Activated T-cell treated with anti-CD3 and anti-CD28 coated beads for 24 hours (primary cell): ENCODE data around the gene ERFL.
"Not testable (repeated sequence)": the region's sequence is repeated elsewhere in the genome, so short reads cannot be mapped to it uniquely, and the experiment has no call there.

Experiments
- DNase-seq: peaks from one replicate; pipeline ENCODE4 v3.0.0-alpha.2; 2020; ENCODE audit warnings: low read depth

The ERFL gene

DNA sequence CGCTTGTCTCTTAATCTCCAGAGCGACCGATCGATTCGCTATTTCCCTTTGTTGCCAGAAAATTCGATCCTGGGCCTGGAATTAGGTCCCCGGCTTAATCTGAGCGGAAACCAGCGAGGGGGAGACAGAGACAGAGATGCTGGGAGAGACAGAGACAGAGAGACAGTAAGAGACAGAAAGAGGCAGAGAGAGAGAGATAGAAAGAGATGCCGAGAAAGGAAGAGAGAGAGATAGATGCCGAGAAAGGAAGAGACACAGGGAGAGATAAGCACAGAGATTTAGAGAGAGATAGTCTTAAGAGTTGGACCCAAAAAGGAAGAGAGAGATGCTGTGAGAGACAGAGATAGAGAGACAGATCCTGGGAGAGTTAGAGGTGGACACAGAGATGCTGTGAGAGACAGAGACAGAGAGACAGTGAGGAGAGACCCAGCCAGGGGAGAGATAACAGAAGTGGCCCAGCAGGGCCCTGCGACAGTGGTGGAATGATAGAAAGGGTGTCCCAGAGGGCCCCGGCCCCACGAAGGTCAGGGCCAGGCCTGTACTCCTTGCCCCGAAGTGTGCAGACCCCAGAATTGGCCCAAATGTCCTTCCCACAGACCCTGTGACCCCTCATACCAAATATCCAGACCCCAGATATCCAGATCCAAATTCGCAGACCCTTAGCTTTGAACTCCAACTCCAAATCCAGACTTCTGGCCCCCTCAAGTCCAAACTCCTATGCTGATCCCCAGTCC is 1.3 kb downstream of the ERFL start:
- DNase-seq: no peak

DNA sequence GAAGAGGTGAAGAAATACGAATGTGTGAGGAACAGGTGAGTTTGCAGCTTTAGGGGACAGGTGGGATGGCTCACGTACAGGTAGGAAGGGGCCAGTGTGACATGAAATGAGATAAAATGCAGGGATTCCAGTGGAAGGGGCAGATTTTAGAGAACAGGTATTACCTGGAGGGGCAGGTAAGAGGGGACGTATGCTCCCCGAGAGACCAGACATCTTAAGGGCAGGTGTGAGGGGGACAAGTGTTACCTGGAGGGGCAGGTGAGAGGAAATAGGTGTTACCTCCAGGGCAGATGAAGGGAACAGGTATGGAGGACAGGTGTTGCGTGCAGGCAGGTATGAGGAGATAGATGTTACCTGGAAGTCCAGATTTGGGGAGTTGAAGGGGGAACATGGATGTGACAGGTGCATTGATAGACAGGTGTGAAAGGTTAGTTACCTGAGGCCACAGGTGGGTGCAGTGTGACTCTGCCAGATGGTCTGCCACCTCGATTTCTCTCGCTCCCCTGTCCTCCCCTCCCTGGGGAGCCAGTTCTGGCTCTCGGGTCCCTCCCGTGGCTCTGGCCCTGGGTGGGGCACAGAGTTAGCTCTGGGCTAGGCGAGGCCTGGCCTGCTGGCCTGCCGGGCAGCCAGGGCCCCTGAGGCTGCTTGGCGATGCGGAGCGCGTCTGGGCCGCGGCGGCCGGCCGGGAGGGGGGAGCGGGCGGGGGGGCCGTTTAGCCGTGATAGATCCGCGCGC is 2.1 kb downstream of the ERFL start:
- no peak for DNase-seq

DNA sequence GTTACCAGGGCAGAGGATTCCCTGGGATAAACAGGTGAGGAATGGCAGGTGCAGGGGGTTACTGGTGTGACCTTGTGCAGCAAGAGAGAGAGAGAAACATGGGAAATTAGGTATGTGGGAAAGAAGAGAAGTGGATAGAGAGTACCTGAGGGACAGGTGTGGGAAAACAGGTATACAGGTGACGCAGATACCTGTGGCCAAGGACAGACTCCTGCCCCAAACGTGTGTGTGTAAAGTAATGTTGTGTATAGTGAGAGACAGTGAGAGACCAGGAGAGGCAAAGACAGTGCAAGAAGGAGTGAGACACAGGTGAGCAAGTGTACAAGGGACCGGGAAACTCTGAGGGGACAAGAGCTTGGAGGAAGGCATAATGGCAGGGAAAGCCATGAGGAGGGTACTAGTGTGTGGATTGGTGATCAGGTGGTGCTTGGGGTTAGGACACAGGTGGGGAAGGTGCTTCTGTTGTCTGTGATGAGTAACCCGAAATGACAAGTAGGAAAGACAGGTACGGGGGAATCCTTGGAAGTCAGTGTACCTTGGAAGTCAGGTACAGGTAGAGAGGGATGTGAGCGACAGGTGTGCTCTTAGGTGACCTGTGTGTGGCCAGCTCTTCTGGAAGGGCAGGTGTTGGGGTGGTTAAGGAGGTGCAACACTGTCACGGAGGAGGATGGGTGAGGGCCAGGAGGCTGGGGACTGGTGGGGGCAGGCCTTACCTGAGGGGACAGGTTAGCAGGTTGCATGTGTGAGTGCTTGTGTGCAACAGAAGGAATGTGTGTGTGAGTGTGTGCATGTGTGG is 2.8 kb downstream of the ERFL start:
- DNase-seq: no peak

DNA sequence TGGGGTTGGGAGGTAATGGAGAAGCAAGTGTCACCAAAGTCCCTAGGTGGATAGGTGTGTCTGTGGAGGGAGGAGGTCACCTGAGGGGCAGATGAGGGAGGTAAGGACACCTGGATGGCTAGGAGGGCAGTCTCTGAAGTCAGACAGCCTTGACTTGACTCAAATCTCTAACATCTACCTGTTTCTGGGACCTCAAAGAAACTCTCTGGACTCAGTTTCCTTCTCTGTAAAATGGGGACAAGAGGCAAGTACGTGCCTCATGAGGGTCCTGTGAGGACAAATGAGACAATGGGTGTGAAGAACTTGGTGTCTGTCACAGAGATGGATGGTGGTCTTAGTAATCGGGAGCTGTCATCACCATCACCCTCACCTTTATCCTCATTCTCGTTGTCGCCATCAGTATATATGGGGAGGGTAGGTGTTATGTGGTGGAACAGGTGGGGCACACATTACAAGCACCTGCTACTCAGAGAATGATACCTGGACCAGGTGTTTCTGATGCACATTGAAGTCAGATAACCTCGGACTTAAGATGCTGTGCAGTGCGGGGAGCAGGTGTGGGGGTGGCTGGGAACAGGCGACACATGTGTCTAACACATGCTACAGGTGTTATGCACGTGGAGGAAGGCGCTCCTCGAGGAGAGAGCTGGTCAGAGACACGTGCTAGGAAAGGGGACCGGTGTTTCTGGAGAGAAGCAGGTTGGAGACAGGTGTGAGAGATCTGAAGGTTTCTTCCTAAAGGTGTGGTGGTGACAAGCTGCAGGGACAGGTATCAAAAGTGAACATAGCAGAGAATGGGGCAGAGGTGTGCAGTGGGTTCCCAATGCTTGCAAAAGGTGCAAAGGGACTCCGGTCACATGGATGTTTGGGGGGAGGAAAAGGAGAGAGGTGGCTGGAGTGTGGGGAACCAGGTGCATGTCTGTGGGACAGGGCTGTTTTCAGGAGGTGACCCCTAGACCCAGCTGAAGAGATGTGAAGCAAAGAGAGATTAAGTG is 3.8 kb downstream of the ERFL start:
- no peak for DNase-seq

DNA sequence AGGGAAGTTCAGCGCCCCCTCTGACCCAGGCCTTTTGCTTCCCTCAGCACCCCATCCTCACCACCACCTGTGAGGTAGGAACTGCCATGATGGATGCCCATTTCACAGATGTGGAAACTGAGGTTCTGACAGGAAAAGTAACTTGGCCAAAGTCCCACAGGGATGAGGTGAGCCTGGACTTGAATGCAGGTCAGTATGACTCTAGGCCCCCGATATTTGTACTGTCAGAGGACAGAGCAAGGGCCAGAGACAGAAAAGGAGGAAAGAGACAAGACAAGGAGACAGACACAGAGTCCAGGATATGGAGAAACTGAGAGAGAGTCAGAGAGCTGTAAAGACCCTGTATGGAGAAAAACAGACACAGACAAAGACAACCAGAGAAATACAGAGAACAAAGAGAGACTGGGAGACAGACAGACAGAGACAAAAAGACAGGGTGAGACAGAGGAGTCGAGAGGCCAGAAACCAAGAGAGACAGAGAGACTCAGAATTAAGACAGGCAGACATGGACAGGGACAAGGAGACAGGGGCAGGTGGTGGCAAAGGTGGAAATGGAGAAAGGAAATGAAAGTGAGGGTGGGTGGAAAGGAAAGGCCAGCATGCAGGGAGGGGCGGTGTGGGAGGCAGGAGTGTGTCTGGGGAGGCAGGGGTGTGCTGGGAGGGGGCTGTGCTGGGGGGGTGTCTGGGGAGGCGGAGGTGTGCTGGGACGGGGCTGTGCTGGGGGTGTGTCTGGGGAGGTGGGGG is 5.0 kb downstream of the ERFL start:
- no peak for DNase-seq

DNA sequence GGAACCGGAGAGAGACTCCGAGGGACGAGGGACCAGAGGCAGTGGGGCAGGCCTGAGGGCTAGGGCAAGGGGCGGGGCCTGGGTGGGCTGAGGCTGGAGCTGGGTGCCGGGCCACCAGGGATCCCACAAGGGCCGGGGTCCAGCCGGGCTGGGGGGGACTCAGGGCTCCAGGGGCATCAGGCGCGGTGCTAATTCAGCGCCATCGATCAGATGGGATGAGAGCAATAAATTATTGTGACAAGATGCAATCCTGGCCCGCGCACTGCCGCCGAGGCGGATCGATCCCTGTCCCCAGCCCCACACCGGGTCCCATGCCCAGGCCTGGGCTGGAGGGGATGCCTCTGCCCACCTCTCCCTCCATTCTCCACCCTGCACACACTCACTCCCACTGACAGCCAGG is 5.7 kb downstream of the ERFL start:
- DNase-seq: no peak

DNA sequence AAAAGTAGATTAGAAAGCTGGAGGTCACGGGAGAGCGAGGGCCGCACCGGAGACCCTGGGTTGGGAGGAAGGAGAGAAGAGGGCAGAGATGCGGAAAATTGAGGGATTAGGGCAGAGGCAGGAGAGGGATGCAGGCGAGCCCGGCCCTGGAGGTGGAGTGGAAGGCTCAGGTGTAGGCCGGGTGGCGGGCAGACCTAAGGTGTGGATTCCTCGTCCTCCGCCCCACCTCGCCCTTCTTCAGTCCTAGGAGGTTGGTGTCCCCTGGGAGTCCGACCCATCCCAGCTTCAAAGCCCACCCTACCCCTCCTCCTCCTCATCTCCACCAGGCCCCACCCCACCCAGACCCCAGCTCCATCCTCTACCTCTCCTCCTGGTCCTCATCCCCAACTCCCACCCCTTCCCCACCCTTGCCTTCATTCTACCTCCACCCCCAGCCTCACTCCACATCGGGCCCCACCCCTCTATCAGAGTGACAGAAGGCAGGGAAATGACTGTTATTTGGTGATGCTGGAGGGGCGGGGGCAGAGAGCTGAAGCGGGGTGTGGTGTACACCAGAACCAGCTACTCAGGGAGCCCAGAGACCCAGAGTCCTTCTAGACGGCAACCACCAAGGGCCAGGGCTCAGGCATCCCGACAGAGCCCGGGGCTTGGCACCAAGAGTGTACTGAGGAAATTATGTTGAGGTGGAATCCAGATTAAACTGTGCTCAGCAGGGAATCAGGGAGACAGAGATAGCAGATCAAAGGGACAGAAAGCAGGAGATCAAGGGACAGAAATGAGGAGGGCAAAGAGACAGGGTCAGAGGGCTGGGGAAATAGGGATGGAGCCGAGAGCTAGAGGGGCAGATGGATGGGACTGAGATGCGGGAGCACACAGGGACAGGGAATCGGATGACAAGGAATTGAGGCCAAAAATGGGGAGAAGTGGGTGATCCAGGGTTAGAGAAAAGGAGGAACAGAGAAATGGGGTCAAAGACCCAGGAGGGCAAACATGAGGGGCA is 6.4 kb downstream of the ERFL start:
- no peak for DNase-seq

DNA sequence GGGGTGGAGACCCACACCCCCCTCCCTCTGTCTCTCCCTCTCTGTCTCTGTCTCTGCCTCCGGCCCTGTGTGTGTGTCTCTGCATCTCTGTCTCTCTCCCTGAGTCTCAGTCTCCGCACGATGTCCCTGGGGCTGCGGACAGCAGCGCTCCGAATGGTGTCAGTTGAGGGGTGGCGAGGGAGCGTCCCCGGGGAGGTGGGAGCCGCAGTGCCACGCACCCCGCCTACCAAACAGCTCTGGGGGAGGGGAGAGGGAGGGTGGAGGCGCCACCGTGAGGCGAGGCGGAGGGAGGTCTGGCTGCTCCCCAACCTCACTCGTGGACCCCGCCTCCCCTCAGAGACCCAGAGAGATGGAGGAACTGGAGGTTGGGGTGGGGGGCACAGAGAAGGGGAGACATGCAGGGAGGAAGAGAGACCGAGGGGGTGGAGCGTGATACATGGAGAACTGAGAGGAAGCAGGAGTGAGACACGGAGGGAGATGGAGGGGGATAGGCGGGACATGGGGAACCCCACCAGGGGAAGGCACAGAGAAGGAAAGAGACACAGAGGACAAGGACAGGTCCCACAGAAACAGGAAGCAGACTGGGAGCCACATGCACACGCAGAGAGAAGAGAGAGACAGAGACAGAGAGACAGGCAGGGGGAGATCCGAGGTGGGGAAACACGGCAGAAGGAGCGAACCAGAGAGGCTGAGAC is 7.2 kb downstream of the ERFL start:
- no peak for DNase-seq

DNA sequence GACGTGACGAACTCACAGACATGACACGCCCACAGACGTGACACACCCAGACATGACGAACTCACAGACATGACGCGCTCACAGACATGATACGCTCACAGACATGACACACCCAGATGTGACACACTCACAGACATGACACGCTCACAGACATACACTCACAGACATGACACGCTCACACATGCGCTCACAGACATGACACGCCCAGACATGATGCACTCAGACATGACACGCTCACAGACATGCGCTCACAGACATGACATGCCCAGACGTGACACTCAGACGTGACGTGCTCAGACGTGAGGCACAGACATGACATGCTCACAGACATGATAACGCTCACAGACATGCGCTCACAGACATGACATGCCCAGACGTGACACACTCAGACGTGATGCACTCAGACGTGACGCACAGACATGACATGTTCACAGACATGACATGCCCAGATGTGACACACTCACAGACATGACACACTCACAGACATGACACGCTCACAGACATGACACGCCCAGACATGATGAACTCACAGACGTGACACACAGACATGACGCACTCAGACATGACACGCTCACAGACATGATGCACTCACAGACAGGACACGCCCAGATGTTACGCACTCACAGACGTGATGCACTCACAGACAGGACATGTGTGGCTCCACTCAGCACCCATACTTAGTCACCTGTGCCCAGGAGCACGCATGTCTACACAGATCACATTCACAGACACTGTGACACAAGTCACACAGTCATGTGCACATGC is 8.1 kb downstream of the ERFL start:
- DNase-seq: no peak

DNA sequence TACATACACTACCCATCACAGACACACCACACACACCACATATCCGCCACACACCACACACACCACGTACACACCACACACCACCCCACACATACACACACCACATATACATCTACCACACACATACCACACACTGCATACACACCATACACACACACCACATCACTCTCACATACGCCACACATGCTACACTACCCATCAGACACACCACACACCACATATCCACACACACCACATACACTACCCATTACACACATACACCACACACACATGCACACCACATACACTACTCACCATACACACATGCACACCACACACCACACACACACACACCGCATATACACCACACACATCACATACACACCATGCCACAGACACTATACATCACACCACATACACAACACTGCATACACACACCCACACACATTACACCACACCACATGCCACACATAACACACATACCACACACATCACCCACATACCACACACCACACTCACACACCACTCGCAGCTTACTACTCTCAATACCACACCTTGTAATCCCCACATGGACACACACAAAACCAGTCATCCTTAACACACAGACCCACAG is 9.5 kb downstream of the ERFL start:
- no peak for DNase-seq

DNA sequence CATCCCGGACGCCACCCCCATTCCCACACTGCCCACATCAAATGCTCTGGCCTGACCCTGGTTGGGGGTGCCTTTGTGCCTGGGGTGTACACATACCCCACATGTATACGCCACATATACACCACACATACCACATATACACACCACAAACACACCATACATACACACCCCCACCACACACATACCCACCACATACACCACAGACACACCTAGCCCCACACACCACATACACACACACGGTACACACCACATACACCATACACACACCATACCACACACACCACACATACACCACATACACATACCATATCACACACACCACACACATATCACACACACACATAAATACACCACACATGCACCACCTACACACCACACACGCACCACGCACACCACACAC is 10.2 kb downstream of the ERFL start:
- DNase-seq: no peak

DNA sequence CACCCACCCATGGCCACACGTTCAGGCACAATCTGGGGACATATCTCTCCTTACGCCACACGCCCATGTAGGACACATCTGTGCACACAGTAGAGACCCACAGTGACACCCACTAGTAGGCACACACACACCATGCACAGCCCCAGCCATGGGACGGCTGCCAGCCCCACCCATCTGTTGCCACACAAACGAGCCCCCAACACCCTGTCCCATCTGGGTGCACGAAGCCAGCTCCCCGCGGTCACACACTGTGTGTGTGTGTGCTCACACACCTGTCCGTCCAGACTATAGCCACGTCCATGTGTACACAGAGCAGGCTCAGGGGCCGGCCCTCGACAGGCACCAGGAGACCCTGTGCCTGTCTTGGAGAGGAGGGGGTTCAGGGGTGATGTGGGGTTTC is 10.6 kb downstream of the ERFL start:
- no peak for DNase-seq

DNA sequence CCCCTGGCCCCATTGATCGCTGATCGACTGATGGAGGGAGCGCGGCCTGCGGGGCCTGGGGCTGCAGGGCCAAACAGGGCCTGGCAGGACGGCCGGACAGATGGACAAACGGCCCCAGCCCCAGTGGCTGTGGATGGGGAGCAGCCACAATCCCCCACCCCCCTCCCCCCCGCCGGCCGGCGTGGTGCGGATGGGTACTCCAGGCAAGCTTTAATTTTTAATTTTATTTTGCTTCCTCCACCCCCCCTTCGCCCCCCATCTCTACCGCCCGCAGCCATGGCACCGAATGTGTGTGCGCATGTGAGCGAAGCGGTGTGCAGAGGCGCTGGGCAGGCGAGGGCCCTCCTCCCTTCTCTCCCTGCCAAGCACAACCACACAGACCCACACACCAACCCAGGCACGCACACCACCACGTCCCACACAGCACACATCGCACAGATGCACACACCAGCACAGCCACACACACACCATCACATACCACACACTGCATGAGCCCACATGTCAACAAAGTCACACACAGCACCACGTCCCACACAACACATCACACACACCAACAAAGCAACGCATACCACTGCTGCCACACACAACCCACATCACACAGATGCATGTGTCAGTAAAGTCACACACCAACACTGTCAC is 12.4 kb downstream of the ERFL start:
- DNase-seq: no peak

DNA sequence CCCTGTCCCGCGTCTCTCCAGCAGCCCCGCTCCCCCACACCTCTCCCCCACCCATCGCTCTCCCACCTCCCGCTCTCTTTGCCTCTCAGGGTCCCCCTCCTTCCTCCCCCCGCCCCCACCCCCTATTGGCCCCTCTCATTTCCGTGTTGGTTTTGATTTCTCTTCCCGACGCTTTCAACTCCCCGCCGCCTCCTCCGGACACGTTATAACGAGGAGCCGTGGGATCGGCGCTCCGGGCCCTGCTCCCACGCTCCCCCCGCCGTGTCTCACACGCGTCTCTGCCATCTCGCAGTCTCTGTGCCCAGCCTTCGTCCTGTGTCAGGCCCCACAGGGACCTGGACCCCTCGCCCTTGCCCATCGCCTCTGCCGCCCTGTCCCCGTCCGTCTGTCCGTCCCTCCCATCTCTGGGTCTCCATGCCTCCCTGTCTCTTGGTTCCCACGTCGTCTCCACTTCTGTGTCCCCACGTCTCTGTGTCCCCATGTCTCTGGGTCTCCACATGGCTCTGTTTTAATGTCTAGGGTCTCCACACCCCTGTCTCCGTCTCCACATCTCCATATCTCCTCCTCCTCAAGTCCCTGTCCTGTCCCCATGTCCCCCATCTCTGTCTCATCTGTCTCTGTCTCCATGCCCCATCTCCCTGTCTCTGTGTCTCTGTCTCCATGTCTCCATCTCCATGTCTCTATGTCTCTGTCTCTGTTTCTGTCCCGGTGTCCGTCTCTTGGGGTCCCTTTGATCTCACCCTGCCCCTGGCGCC is 13.1 kb downstream of the ERFL start:
- no peak for DNase-seq

DNA sequence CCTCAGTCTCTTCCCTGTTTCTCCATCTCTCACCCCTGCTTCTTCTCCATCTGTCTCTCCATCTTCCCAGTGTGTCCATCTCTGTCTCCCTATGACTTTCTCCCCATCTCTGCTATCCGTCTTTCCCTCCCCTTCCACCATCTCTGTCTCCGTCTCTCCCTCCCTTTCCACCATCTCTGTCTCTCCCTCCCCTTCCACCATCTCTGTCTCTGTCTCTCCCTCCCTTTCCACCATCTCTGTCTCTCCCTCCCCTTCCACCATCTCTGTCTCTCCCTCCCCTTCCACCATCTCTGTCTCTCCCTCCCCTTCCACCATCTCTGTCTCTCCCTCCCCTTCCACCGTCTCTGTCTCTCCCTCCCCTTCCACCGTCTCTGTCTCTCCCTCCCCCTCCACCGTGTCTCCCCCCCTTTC is 13.8 kb downstream of the ERFL start:
- not testable (repeated sequence) for DNase-seq

DNA sequence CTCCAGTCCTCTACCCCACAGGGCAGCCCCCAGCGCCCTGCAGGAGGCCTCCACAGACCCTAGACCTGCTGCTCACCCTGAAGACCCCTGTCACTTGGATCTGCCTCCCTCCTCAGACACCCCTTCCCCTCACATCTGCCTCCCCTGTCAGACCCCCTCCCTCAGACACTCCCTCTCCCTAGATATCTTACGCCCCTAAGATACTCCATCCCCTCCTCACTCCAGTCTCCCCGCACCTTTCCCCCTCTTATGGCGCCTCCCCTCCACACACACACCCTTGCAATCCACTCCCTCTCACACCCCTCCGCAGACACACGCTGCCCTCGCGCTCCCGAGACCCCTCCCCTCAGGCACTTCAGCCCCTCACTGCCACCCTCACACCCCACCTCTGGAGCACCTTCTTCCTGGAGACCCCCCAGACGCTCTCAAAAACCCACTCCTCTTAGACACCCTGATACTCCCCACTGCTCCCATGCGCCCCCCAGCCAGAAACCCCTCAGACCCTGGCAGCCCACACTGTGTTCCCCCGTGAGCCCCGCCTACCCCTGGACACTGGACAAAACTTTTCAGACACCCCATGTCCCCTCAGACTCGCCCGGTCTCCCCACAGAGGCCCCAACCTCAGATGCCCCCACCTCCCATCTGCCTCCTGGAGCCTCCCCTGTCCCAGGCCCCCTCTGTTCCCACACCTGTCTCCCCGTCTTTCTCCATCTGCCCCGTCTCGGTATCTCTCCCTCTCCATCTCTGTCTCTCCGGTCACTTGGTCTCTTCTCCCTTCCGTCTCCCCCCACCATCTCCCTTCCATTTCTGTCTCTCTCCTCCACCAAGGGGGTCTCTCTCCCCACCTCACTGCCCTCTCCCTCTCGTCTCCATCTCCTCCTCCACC is 14.5 kb downstream of the ERFL start:
- DNase-seq: no peak
